NB4 (cell line): ENCODE results near the gene OTOS.

Experiments used
- MYC ChIP-seq: IDR thresholded peaks from 2 replicates; pipeline ENCODE4 v1.6.1; 2011; ENCODE audit warnings: low read depth, low read length
- POLR2A ChIP-seq: IDR thresholded peaks from 2 replicates; pipeline ENCODE4 v1.6.1; 2011; ENCODE audit warnings: mild to moderate bottlenecking; ENCODE audit not compliant: insufficient read length; ENCODE audit errors: extremely low read depth
- TF ChIP-seq, protein P1 (sequence below): IDR thresholded peaks from one replicate; pipeline ENCODE4 v1.5.1; 2012; ENCODE audit warnings: low read depth, low read length
- TF ChIP-seq, protein P2 (sequence below): IDR thresholded peaks from 2 replicates; pipeline ENCODE4 v1.6.1; 2011; ENCODE audit warnings: low read depth, low read length

DNA sequence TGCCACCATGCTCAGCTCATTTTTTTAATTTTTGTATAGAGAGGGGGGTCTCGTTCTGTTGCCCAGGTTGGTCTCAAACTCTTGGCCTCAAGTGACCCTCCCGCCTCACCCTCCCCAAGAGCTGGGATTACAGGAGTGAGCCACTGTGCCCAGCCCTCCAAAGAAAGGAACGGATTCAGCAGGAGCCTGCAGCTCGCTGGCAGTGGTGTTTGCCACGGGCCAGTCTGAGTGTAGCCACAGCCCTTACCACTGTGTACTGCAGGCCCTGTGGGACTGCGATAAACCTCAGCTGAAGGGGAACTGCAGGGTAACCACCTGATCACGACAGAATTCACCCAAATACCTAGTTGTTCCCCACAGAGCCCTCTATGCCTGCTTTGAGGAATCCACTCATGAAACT is 11.1 kb downstream of the OTOS start:
- TF ChIP-seq, protein P1, sequence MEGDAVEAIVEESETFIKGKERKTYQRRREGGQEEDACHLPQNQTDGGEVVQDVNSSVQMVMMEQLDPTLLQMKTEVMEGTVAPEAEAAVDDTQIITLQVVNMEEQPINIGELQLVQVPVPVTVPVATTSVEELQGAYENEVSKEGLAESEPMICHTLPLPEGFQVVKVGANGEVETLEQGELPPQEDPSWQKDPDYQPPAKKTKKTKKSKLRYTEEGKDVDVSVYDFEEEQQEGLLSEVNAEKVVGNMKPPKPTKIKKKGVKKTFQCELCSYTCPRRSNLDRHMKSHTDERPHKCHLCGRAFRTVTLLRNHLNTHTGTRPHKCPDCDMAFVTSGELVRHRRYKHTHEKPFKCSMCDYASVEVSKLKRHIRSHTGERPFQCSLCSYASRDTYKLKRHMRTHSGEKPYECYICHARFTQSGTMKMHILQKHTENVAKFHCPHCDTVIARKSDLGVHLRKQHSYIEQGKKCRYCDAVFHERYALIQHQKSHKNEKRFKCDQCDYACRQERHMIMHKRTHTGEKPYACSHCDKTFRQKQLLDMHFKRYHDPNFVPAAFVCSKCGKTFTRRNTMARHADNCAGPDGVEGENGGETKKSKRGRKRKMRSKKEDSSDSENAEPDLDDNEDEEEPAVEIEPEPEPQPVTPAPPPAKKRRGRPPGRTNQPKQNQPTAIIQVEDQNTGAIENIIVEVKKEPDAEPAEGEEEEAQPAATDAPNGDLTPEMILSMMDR, result no peak
- TF ChIP-seq POLR2A (no peak), MYC (no peak)
- TF ChIP-seq, protein P2, sequence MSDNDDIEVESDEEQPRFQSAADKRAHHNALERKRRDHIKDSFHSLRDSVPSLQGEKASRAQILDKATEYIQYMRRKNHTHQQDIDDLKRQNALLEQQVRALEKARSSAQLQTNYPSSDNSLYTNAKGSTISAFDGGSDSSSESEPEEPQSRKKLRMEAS, result no peak
